ENCODE data around the gene USP54. TPM values are rescaled to one million over a fixed set of nuclear protein-coding genes. Genes with fewer than 3 reads are reported as not detected.

USP54 gene
- total and polyA plus RNA-seq, 2 of the 13 experiments (the other 11 are each of a cell fraction or from before 2014, with no cell fraction given), result 18.1 to 25.0 TPM

DNA sequence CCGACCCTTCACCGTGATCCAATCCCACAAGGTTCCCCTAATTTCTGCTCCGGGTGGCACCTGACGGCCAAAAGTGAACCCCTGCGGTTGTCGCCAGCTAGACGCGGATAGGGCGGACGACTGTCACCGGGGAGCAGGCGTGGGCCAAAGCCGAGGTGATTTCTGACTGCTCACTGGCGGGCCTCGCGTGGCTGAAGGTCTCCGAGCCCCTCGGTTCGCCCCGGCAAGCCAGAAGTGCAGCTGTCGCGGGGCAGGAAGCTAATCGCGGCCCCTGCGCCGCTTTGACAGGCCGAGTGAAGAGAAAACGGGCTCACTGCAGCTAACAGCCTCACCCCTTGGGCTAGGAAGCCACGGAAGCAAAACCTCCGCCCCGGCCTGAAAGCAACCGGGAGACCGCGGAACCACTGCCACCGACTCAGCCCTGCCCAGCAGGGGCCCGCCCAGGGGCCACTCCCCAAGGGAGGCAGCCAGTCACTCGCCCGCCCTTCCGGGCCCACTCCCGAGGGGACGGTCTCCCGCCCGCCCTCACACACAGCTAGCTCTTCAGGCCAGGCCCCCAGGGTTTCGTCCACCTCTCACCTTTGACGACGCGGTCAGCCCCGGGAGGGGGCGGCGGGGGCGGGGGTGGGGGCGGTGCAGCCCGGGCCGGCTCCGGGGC, 95.8 kb downstream of the USP54 start (continued):
- TF ChIP-seq ARID5B (CRISPR knock-in tag; IDR thresholded peaks at IDR 0.05) (peak; percentile 21; the same call in 1 of the 2 replicates), ZNF274 (CRISPR knock-in tag; IDR thresholded peaks at IDR 0.05) (peak; percentile 31; the same call in 1 of the 2 replicates), ZNF891 (CRISPR knock-in tag; IDR thresholded peaks at IDR 0.05) (peak; percentile 52; the same call in 1 of the 2 replicates), GZF1 (CRISPR knock-in tag; IDR thresholded peaks at IDR 0.05) (no peak; the same call in 1 of the 2 replicates), ZNF224 (CRISPR knock-in tag; IDR thresholded peaks at IDR 0.05) (peak; percentile 58; the same call in 1 of the 2 replicates), ZNF382 (CRISPR knock-in tag; IDR thresholded peaks at IDR 0.05; ENCODE audit: borderline replicate concordance) (no peak), SMAD1 (CRISPR knock-in tag; IDR thresholded peaks at IDR 0.05; ENCODE audit: borderline replicate concordance, low read depth) (0 out of 2 replicates have a peak, but pooled peaks have one; percentile 30), NONO (IDR thresholded peaks at IDR 0.05) (no peak), NONO (CRISPR knock-in tag; conservative IDR thresholded peaks at IDR 0.05) (no peak), EHMT2 (IDR thresholded peaks at IDR 0.05; ENCODE audit: borderline replicate concordance, low read depth, low read length) (no peak), ZNF44 (CRISPR knock-in tag; IDR thresholded peaks at IDR 0.05) (0 out of 2 replicates have a peak, but pooled peaks have one; percentile 46), ZNF740 (CRISPR knock-in tag; IDR thresholded peaks at IDR 0.05) (0 out of 2 replicates have a peak, but pooled peaks have one; percentile 18), ZNF724P (CRISPR knock-in tag; IDR thresholded peaks at IDR 0.05; ENCODE audit: borderline replicate concordance) (0 out of 2 replicates have a peak, but pooled peaks have one; percentile 34), KLF15 (CRISPR knock-in tag; IDR thresholded peaks at IDR 0.05; ENCODE audit: borderline replicate concordance) (0 out of 2 replicates have a peak, but pooled peaks have one; percentile 57), SATB2 (CRISPR knock-in tag; IDR thresholded peaks at IDR 0.05) (peak; percentile 84; the same call in 1 of the 2 replicates), ZNF20 (CRISPR knock-in tag; IDR thresholded peaks at IDR 0.05) (peak; percentile 44; the same call in 1 of the 2 replicates), ZNF678 (CRISPR knock-in tag; IDR thresholded peaks at IDR 0.05) (no peak), ZNF329 (CRISPR knock-in tag; IDR thresholded peaks at IDR 0.05; ENCODE audit: low read depth) (0 out of 2 replicates have a peak, but pooled peaks have one; percentile 8), ZNF747 (CRISPR knock-in tag; IDR thresholded peaks at IDR 0.05; ENCODE audit: borderline replicate concordance) (peak; percentile 78; the same call in 1 of the 2 replicates)
- TF ChIP-seq, protein P1, sequence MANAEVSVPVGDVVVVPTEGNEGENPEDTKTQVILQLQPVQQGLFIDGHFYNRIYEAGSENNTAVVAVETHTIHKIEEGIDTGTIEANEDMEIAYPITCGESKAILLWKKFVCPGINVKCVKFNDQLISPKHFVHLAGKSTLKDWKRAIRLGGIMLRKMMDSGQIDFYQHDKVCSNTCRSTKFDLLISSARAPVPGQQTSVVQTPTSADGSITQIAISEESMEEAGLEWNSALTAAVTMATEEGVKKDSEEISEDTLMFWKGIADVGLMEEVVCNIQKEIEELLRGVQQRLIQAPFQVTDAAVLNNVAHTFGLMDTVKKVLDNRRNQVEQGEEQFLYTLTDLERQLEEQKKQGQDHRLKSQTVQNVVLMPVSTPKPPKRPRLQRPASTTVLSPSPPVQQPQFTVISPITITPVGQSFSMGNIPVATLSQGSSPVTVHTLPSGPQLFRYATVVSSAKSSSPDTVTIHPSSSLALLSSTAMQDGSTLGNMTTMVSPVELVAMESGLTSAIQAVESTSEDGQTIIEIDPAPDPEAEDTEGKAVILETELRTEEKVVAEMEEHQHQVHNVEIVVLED (CRISPR knock-in tag; IDR thresholded peaks at IDR 0.05; ENCODE audit: borderline replicate concordance), result no peak
- TF ChIP-seq, protein P2, sequence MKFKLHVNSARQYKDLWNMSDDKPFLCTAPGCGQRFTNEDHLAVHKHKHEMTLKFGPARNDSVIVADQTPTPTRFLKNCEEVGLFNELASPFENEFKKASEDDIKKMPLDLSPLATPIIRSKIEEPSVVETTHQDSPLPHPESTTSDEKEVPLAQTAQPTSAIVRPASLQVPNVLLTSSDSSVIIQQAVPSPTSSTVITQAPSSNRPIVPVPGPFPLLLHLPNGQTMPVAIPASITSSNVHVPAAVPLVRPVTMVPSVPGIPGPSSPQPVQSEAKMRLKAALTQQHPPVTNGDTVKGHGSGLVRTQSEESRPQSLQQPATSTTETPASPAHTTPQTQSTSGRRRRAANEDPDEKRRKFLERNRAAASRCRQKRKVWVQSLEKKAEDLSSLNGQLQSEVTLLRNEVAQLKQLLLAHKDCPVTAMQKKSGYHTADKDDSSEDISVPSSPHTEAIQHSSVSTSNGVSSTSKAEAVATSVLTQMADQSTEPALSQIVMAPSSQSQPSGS (CRISPR knock-in tag; IDR thresholded peaks at IDR 0.05), result no peak
